Tibial nerve (tissue), 4 donors: Measurements from ENCODE around the gene AP1G1. TPM values are rescaled to one million over a fixed set of nuclear protein-coding genes. Genes with fewer than 3 reads are reported as not detected.
A peak's percentile ranks its signal among the peaks of the same experiment; 100 is the strongest.

Source experiments
- DNase-seq, 2 donors: peaks; one replicate each; pipeline ENCODE4 v3.0.0-alpha.2; 2019; ENCODE audit warnings: low spot score in 2 of 2
- H3K27ac ChIP-seq, 4 donors: fragments of 200-600 bp; sonication (generic) in 3 of 4; one replicate each; pipeline ENCODE4 v1.5.1; 2017 to 2019; ENCODE audit warnings: mild to moderate bottlenecking in 1 of 4
- H3K27me3 ChIP-seq, 2 donors: fragments of 200-600 bp; sonication (generic) in 1 of 2; one replicate each; pipeline versions ENCODE4 v1.5.1 to v1.6.0; 2017 to 2019
- H3K36me3 ChIP-seq, 3 donors: fragments of 200-600 bp; sonication (generic); one replicate each; pipeline ENCODE4 v1.5.1; 2018 to 2019
- H3K4me1 ChIP-seq, 4 donors: fragments of 200-600 bp; sonication (generic) in 3 of 4; one replicate each; pipeline ENCODE4 v1.5.1; 2017 to 2019
- H3K4me3 ChIP-seq, 4 donors: fragments of 200-600 bp; sonication (generic) in 3 of 4; one replicate each; pipeline ENCODE4 v1.5.1; 2017 to 2019; ENCODE audit warnings: mild to moderate bottlenecking in 1 of 4, moderate library complexity in 1 of 4
- H3K9me3 ChIP-seq, 4 donors: fragments of 200-600 bp; sonication (generic) in 3 of 4; one replicate each; pipeline ENCODE4 v1.5.1; 2017 to 2019
- EP300 ChIP-seq, 2 donors: sonication (generic); formaldehyde crosslinking; IDR thresholded peaks; one replicate each; pipeline ENCODE4 v1.6.1; 2017; ENCODE audit warnings: antibody characterized with exemption in 2 of 2, mild to moderate bottlenecking in 1 of 2
- POLR2A ChIP-seq, 2 donors: fragments of 450-650 bp; IDR thresholded peaks; one replicate each; pipeline ENCODE4 v1.6.1; 2017; ENCODE audit warnings: antibody characterized with exemption in 2 of 2, mild to moderate bottlenecking in 2 of 2, moderate library complexity in 2 of 2
- WGBS, 2 donors: methylation state at CpG; one replicate each; pipeline ENCODE4 v1.1.5; 2018; 5-methylcytosine and 5-hydroxymethylcytosine counted together
- small RNA-seq: library from RNA; depleted of rRNA; stranded (forward); fragments of <200 nt; gene quantifications from one replicate; pipeline ENCODE3, GENCODE V24; 2016
- total RNA-seq, 4 donors: library from RNA; depleted of rRNA; stranded (reverse); fragments of >200 nt; gene quantifications; one replicate each; pipeline ENCODE4 v1.1.0, GENCODE V29; 2016
- TF ChIP-seq, protein P1 (sequence below), 5 experiments: fragments of 200-600 bp in 3 of 5; fragments of 450-650 bp in 2 of 5; sonication (generic) in 3 of 5; IDR thresholded peaks; one replicate each; pipeline ENCODE4 v1.5.1; 2016 to 2019; ENCODE audit warnings: antibody characterized with exemption in 5 of 5, mild to moderate bottlenecking in 3 of 5, moderate library complexity in 2 of 5

AP1G1 gene
- total RNA-seq, 4 donors from 2014 or later: 68.4 to 100 (median 95.6) TPM

DNA sequence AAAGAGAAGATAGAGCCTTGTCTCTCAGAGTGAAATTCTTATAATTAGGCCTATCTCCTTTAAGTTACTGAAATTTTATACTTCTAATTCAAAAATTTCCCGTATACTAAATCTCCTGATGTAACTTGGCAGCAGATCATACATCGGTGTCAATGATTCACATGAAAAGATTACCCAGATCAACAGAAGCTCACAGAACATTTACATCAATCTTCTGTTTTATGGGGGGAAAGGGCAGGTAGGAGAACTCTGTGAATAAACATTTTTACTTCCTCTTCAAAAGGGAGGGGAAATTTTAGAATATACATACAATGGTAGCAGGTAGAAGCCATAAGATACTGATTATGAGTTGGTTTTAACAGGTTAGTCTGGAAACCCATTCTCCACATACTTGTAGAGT is 127.3 kb downstream of the AP1G1 start:
- no peaks in the 10 kb centered on the region for H3K9me3 ChIP-seq
- no peaks in the 10 kb centered on the region for H3K27me3 ChIP-seq
- TF ChIP-seq EP300 (IDR thresholded peaks at IDR 0.05) (no peak), POLR2A (IDR thresholded peaks at IDR 0.05) (no peak)
- TF ChIP-seq, protein P1, sequence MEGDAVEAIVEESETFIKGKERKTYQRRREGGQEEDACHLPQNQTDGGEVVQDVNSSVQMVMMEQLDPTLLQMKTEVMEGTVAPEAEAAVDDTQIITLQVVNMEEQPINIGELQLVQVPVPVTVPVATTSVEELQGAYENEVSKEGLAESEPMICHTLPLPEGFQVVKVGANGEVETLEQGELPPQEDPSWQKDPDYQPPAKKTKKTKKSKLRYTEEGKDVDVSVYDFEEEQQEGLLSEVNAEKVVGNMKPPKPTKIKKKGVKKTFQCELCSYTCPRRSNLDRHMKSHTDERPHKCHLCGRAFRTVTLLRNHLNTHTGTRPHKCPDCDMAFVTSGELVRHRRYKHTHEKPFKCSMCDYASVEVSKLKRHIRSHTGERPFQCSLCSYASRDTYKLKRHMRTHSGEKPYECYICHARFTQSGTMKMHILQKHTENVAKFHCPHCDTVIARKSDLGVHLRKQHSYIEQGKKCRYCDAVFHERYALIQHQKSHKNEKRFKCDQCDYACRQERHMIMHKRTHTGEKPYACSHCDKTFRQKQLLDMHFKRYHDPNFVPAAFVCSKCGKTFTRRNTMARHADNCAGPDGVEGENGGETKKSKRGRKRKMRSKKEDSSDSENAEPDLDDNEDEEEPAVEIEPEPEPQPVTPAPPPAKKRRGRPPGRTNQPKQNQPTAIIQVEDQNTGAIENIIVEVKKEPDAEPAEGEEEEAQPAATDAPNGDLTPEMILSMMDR (IDR thresholded peaks at IDR 0.05): no peak
- H3K27ac ChIP-seq: no peak overlapping the region
- peaks cover 0 to 89% (median 0%) of the 10 kb centered on the region in 3 donors for H3K36me3 ChIP-seq
- no peaks in the 10 kb centered on the region for H3K4me1 ChIP-seq
- H3K4me3 ChIP-seq: no peak overlapping the region
- DNase-seq: no peak
- 86 to 89% methylated on average over 2 of the region's 2 CpGs for WGBS, 2 donors

Small RNAs within 50 kb of the gene (small RNA-seq; reads per million reads assigned to genes)
- gene AC010653.3 (not detected), gene SNORA70D (not detected), gene SNORD71 (62,099 reads per million, percentile 100 among the genes with 10 or more reads in this experiment)

Other genes starting within 250 kb of the AP1G1 start
- under 1 TPM in 1 of 4 donors, not detected in 3; 0.20 TPM for gene TAT, start 231.7 kb downstream of the AP1G1 start, total RNA-seq
- under 1 TPM in 1 of 4 donors, not detected in 3; 0.60 TPM for gene MARVELD3, start 182.7 kb downstream of the AP1G1 start, total RNA-seq
- gene PHLPP2, start 84.1 kb downstream of the AP1G1 start, total RNA-seq: 10 to 100 TPM; 13.8 to 18.2 (median 16.2) TPM
- gene ATXN1L, start 37.1 kb upstream of the AP1G1 start, total RNA-seq: 10 to 100 TPM; 24.9 to 35.1 (median 30.0) TPM
- 10 to 100 TPM in 1 of 4 donors, 1 to 10 TPM in 3; 3.5 to 18.9 (median 4.3) TPM for gene ZNF821, start 75.3 kb upstream of the AP1G1 start, total RNA-seq
- gene IST1, start 86.7 kb upstream of the AP1G1 start, total RNA-seq: 100 to 1,000 TPM; 169 to 244 (median 204) TPM
- gene PKD1L3, start 191.6 kb upstream of the AP1G1 start, total RNA-seq: 1 to 10 TPM in 2 of 4 donors, under 1 TPM in 2; under 0.01 to 1.8 (median 0.74) TPM
- gene DHODH, start 199.9 kb upstream of the AP1G1 start, total RNA-seq: 10 to 100 TPM in 1 of 4 donors, 1 to 10 TPM in 3; 8.2 to 12.0 (median 9.3) TPM
- gene HP, start 245.7 kb upstream of the AP1G1 start, total RNA-seq: 10 to 100 TPM in 3 of 4 donors, 1 to 10 TPM in 1; 1.5 to 32.4 (median 27.5) TPM